Esophagus squamous epithelium (tissue), 5 donors: ENCODE data around the gene CCR5AS.

ENCODE experiments used
- DNase-seq: peaks from one replicate; lab custom pipeline; 2025; lab: John Stamatoyannopoulos, UW
- H3K27ac ChIP-seq, 4 donors: fragments of 200-600 bp; sonication (generic); one replicate each; pipeline ENCODE4 v1.5.1; 2016 to 2019; ENCODE audit warnings: mild to moderate bottlenecking in 1 of 4
- H3K27me3 ChIP-seq, 4 donors: fragments of 200-600 bp; sonication (generic); 1 replicate in 3 of 4; 2 replicates in 1 of 4; pipeline versions ENCODE4 v1.5.1 to v1.6.0; 2017 to 2021; ENCODE audit warnings: antibody characterized with exemption in 1 of 4
- H3K36me3 ChIP-seq, 3 donors: fragments of 200-600 bp; sonication (generic); one replicate each; pipeline ENCODE4 v1.5.1; 2016 to 2019
- H3K4me1 ChIP-seq, 3 donors: fragments of 200-600 bp; sonication (generic); one replicate each; pipeline ENCODE4 v1.5.1; 2017 to 2019
- H3K4me3 ChIP-seq, 4 donors: fragments of 200-600 bp; sonication (generic); 1 replicate in 3 of 4; 2 replicates in 1 of 4; pipeline ENCODE4 v1.5.1; 2016 to 2019; ENCODE audit warnings: mild to moderate bottlenecking in 2 of 4, moderate library complexity in 1 of 4
- H3K9me3 ChIP-seq, 3 donors: fragments of 200-600 bp; sonication (generic); one replicate each; pipeline ENCODE4 v1.5.1; 2016 to 2019
- CTCF ChIP-seq, 6 experiments: fragments of 450-650 bp in 4 of 6; fragments of 200-600 bp in 2 of 6; sonication (generic) in 2 of 6; IDR thresholded peaks; one replicate each; pipeline ENCODE4 v1.5.1; 2016 to 2019; ENCODE audit warnings: antibody characterized with exemption in 6 of 6, mild to moderate bottlenecking in 4 of 6, moderate library complexity in 4 of 6
- POLR2A ChIP-seq, 4 donors: fragments of 450-650 bp; IDR thresholded peaks; one replicate each; pipeline ENCODE4 v1.6.1; 2017; ENCODE audit warnings: antibody characterized with exemption in 4 of 4, mild to moderate bottlenecking in 4 of 4, moderate library complexity in 3 of 4
- WGBS, 2 donors: methylation state at CpG; one replicate each; pipeline ENCODE4 v1.1.5; 2018; 5-methylcytosine and 5-hydroxymethylcytosine counted together
- intact Hi-C: fragments of 100-400 bp; cut with DNase I; formaldehyde crosslinking; loops from one replicate; pipeline ENCODE4 v1.15.0; 2022
- donor health status: DM: yes; HTN: yes; CAD: no.

CCR5AS gene

GRCh38 chr3:46383951-46384330 is 22.9 kb downstream of the CCR5AS start:
- 57 to 64% methylated on average over 5 of the region's 5 CpGs for WGBS, 2 donors
- no peak overlapping the region for H3K27ac ChIP-seq

GRCh38 chr3:46383211-46383950 is 23.5 kb downstream of the CCR5AS start:
- peaks cover 7 to 54% (median 10%) of the 10 kb centered on the region in 3 donors for H3K4me1 ChIP-seq
- H3K27ac ChIP-seq, result no peak overlapping the region
- H3K4me3 ChIP-seq, result no peak overlapping the region
- intact Hi-C loops, result no loop called here
- no peaks in the 10 kb centered on the region for H3K27me3 ChIP-seq
- DNase-seq, result no peak
- no peaks in the 10 kb centered on the region for H3K9me3 ChIP-seq
- TF ChIP-seq CTCF (IDR thresholded peaks at IDR 0.05) (no peak), POLR2A (IDR thresholded peaks at IDR 0.05) (no peak)
- 41 to 50% methylated on average over 6 of the region's 6 CpGs for WGBS, 2 donors
- no peaks in the 10 kb centered on the region for H3K36me3 ChIP-seq

More at GRCh38 chr3:46383951-46384330, 22.9 kb downstream of the CCR5AS start:
- Histone ChIP-seq H3K9me3 (no peaks in the 10 kb centered on the region), H3K4me3 (no peak overlapping the region), H3K4me1 (peaks cover 7 to 49% (median 10%) of the 10 kb centered on the region in 3 donors), H3K27me3 (no peaks in the 10 kb centered on the region), H3K36me3 (no peaks in the 10 kb centered on the region)
- DNase-seq, result no peak
- TF ChIP-seq CTCF (IDR thresholded peaks at IDR 0.05) (no peak), POLR2A (IDR thresholded peaks at IDR 0.05) (no peak)
- intact Hi-C loops, result no loop called here

GRCh38 chr3:46381625-46382024 is 25.2 kb downstream of the CCR5AS start:
- H3K9me3 ChIP-seq, result no peaks in the 10 kb centered on the region
- H3K27ac ChIP-seq, result no peak overlapping the region
- TF ChIP-seq CTCF (IDR thresholded peaks at IDR 0.05) (no peak), POLR2A (IDR thresholded peaks at IDR 0.05) (no peak)
- 37 to 47% methylated on average over 3 of the region's 3 CpGs for whole genome bisulfite sequencing, 2 donors
- intact Hi-C loops, result no loop called here
- no peak for DNase-seq
- no peak overlapping the region for H3K4me3 ChIP-seq
- H3K4me1 ChIP-seq, result peaks cover 7 to 54% (median 10%) of the 10 kb centered on the region in 3 donors
- no peaks in the 10 kb centered on the region for H3K36me3 ChIP-seq
- H3K27me3 ChIP-seq, result no peaks in the 10 kb centered on the region

- Histone ChIP-seq H3K27ac (peak overlapping the region; percentile 9 to 54 (median 40)), H3K36me3 (no peaks in the 10 kb centered on the region), H3K9me3 (no peaks in the 10 kb centered on the region), H3K27me3 (no peaks in the 10 kb centered on the region), H3K4me1 (peaks cover 6 to 44% (median 7%) of the 10 kb centered on the region in 3 donors), H3K4me3 (no peak overlapping the region)
- WGBS, 2 donors, result 50 to 58% methylated on average over 7 to 8 of the region's 8 CpGs
- no peak for DNase-seq
- intact Hi-C loops, result no loop called here
- TF ChIP-seq POLR2A (IDR thresholded peaks at IDR 0.05) (no peak), CTCF (IDR thresholded peaks at IDR 0.05) (no peak)
Observed at GRCh38 chr3:46380471-46381221, 26.2 kb downstream of the CCR5AS start.

GRCh38 chr3:46378426-46378942 is 28.4 kb downstream of the CCR5AS start:
- TF ChIP-seq POLR2A (IDR thresholded peaks at IDR 0.05) (no peak), CTCF (IDR thresholded peaks at IDR 0.05) (peak in 5 of 6 experiments; percentile 47 to 76 (median 59))
- Histone ChIP-seq H3K27me3 (peaks cover 0 to 16% (median 0%) of the 10 kb centered on the region in 4 donors), H3K9me3 (no peaks in the 10 kb centered on the region), H3K4me3 (no peak overlapping the region), H3K36me3 (no peaks in the 10 kb centered on the region), H3K27ac (no peak overlapping the region), H3K4me1 (peaks cover 2 to 38% (median 7%) of the 10 kb centered on the region in 3 donors)
- WGBS, 2 donors, result 16 to 31% methylated on average over 8 of the region's 8 CpGs
- intact Hi-C loops, result loop anchor here (5.0 kb wide), 1 partner anchor 296 kb away; no protein-coding TSS in a partner anchor
- no peak for DNase-seq
